Measurements from ENCODE around the gene POLR2E.

Gene POLR2E

DNA sequence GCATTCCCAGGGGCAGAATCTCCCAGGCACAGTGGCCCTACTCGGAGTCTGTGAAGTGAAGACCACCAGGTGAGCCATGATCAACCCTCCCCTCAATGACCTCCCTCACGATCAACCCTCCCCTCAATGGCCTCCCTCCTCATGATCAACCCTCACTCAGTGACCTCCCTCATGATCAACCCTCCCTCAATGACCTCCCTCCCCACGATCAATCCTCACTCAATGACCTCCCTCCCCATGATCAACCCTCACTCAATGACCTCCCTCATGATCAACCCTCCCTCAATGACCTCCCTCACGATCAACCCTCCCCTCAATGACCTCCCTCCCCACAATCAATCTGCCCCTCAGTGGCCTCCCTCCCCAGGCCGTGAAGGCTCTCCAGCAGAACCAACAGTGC is 46.8 kb upstream of the POLR2E start:
- Histone ChIP-seq H3K4me3 (ENCODE audit: low read length) (no peak overlapping the region), H3K79me2 (ENCODE audit: control insufficient read depth, low read length) (no peaks in the 10 kb centered on the region), H3K27ac (ENCODE audit: low read depth, low read length) (no peak overlapping the region), H3K27me3 (ENCODE audit: control insufficient read depth, low read length) (no peaks in the 10 kb centered on the region), H4K20me1 (ENCODE audit: control insufficient read depth, insufficient read depth, low read depth, low read length) (no peaks in the 10 kb centered on the region), H3K9me3 (ENCODE audit: control insufficient read depth, insufficient read depth, low read length) (no peaks in the 10 kb centered on the region), H3K36me3 (ENCODE audit: control insufficient read depth, low read length) (peaks cover 6% of the 10 kb centered on the region), H3K4me1 (ENCODE audit: control insufficient read depth, low read length) (no peaks in the 10 kb centered on the region), H3K4me2 (ENCODE audit: low read length) (no peak overlapping the region), H3K9me2 (replicated peaks; ENCODE audit: control insufficient read depth, low read length) (no peaks in the 10 kb centered on the region), H3F3A (ENCODE audit: control insufficient read depth, insufficient read depth) (no peaks in the 10 kb centered on the region)
- TF ChIP-seq EZH2phosphoT487 (IDR thresholded peaks at IDR 0.05; ENCODE audit: borderline replicate concordance, low read length): no peak
- no peak for TF ChIP-seq CTCF (IDR thresholded peaks at IDR 0.05; ENCODE audit: low read depth, low read length, poor library complexity, severe bottlenecking)

GRCh38 chr19:1140272-1141027 is 45.3 kb upstream of the POLR2E start:
- Histone ChIP-seq H3K4me3 (ENCODE audit: low read length) (no peak overlapping the region), H3F3A (ENCODE audit: control insufficient read depth, insufficient read depth) (no peaks in the 10 kb centered on the region), H3K4me2 (ENCODE audit: low read length) (no peak overlapping the region), H3K9me2 (replicated peaks; ENCODE audit: control insufficient read depth, low read length) (no peaks in the 10 kb centered on the region), H3K4me1 (ENCODE audit: control insufficient read depth, low read length) (peaks cover 3% of the 10 kb centered on the region; the same call in 1 of the 2 replicates), H4K20me1 (ENCODE audit: control insufficient read depth, insufficient read depth, low read depth, low read length) (no peaks in the 10 kb centered on the region), H3K27ac (ENCODE audit: low read depth, low read length) (no peak overlapping the region), H3K79me2 (ENCODE audit: control insufficient read depth, low read length) (no peaks in the 10 kb centered on the region), H3K36me3 (ENCODE audit: control insufficient read depth, low read length) (peaks cover 6% of the 10 kb centered on the region), H3K27me3 (ENCODE audit: control insufficient read depth, low read length) (no peaks in the 10 kb centered on the region), H3K9me3 (ENCODE audit: control insufficient read depth, insufficient read depth, low read length) (no peaks in the 10 kb centered on the region)
- TF ChIP-seq CTCF (IDR thresholded peaks at IDR 0.05; ENCODE audit: low read depth, low read length, poor library complexity, severe bottlenecking) (no peak), EZH2phosphoT487 (IDR thresholded peaks at IDR 0.05; ENCODE audit: borderline replicate concordance, low read length) (no peak)

DNA sequence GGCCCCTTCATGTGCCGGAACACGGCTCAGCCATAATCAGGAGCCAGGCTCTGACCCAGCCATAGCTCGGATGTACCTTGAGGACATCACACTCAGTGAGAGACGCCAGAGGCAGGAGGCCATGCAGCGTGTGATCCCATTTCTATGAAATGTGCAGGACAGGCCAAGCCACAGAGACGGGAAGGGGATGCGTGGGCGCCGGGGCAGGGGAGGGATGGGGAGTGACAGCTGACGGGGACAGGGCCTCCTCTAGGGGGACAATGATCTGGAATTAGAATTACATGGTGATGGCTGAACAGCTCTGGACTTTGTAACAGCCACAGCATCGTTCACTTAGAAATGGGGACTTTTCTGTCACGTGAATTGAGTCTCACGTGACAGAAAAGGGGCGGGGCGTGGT is 44.0 kb upstream of the POLR2E start:
- Histone ChIP-seq H3K9me3 (ENCODE audit: control insufficient read depth, insufficient read depth, low read length) (no peaks in the 10 kb centered on the region), H3K36me3 (ENCODE audit: control insufficient read depth, low read length) (peaks cover 6% of the 10 kb centered on the region), H3K4me2 (ENCODE audit: low read length) (no peak overlapping the region), H3K27ac (ENCODE audit: low read depth, low read length) (no peak overlapping the region), H4K20me1 (ENCODE audit: control insufficient read depth, insufficient read depth, low read depth, low read length) (0 out of 2 replicates have a peak, but pooled peaks cover 2% of the 10 kb centered on the region), H3F3A (ENCODE audit: control insufficient read depth, insufficient read depth) (no peaks in the 10 kb centered on the region), H3K79me2 (ENCODE audit: control insufficient read depth, low read length) (no peaks in the 10 kb centered on the region), H3K4me3 (ENCODE audit: low read length) (no peak overlapping the region), H3K4me1 (ENCODE audit: control insufficient read depth, low read length) (peaks cover 3% of the 10 kb centered on the region; the same call in 1 of the 2 replicates), H3K9me2 (replicated peaks; ENCODE audit: control insufficient read depth, low read length) (no peaks in the 10 kb centered on the region), H3K27me3 (ENCODE audit: control insufficient read depth, low read length) (no peaks in the 10 kb centered on the region)
- TF ChIP-seq CTCF (IDR thresholded peaks at IDR 0.05; ENCODE audit: low read depth, low read length, poor library complexity, severe bottlenecking) (no peak), EZH2phosphoT487 (IDR thresholded peaks at IDR 0.05; ENCODE audit: borderline replicate concordance, low read length) (no peak)
